Tibial artery (tissue), 4 donors: ENCODE measurements around the gene TRAF7.
"Not testable (repeated sequence)": the region's sequence is repeated elsewhere in the genome, so short reads cannot be mapped to it uniquely, and the experiment has no call there.

Source experiments
- DNase-seq, 2 donors: peaks; one replicate each; pipeline ENCODE4 v3.0.0-alpha.2; 2019
- H3K27ac ChIP-seq, 2 donors: fragments of 200-600 bp; sonication (generic) in 1 of 2; 1 replicate in 1 of 2; 2 replicates in 1 of 2; pipeline ENCODE4 v1.5.1; 2018 to 2019; ENCODE audit warnings: mild to moderate bottlenecking in 1 of 2
- H3K27me3 ChIP-seq, 2 donors: fragments of 200-600 bp; sonication (generic) in 1 of 2; one replicate each; pipeline versions ENCODE4 v1.5.1 to v1.6.0; 2016 to 2019
- H3K36me3 ChIP-seq, 3 donors: fragments of 200-600 bp; sonication (generic) in 2 of 3; one replicate each; pipeline ENCODE4 v1.5.1; 2016 to 2019; ENCODE audit warnings: mild to moderate bottlenecking in 2 of 3
- H3K4me1 ChIP-seq, 4 donors: fragments of 200-600 bp; sonication (generic) in 2 of 4; 1 replicate in 3 of 4; 2 replicates in 1 of 4; pipeline ENCODE4 v1.5.1; 2016 to 2019
- H3K4me3 ChIP-seq, 2 donors: fragments of 200-600 bp; sonication (generic) in 1 of 2; 1 replicate in 1 of 2; 2 replicates in 1 of 2; pipeline ENCODE4 v1.5.1; 2018 to 2019; ENCODE audit warnings: mild to moderate bottlenecking in 2 of 2
- H3K9me3 ChIP-seq, 3 donors: fragments of 200-600 bp; sonication (generic) in 1 of 3; one replicate each; pipeline ENCODE4 v1.5.1; 2016 to 2019
- CTCF ChIP-seq, 2 experiments: fragments of 200-600 bp in 1 of 2; fragments of 450-650 bp in 1 of 2; IDR thresholded peaks; one replicate each; pipeline ENCODE4 v1.5.1; 2017 to 2019; ENCODE audit warnings: antibody characterized with exemption in 2 of 2, mild to moderate bottlenecking in 1 of 2, moderate library complexity in 1 of 2
- intact Hi-C: fragments of 100-400 bp; cut with DNase I; formaldehyde crosslinking; loops from one replicate; pipeline ENCODE4 v1.15.0; 2023; ENCODE audit warnings: low total_unique reads

The TRAF7 gene

GRCh38 chr16:2122429-2122828, 33.2 kb upstream of the TRAF7 start:
- no peak for TF ChIP-seq CTCF (IDR thresholded peaks at IDR 0.05)
- H3K4me3 ChIP-seq, result peak overlapping the region; percentile 38 to 56
- H3K27me3 ChIP-seq, result no peaks in the 10 kb centered on the region
- intact Hi-C loops, result no loop called here
- peak overlapping the region; percentile 98 for H3K27ac ChIP-seq
- H3K9me3 ChIP-seq, result no peaks in the 10 kb centered on the region
- no peak for DNase-seq
- peaks cover 12 to 80% (median 65%) of the 10 kb centered on the region in 4 donors for H3K4me1 ChIP-seq
- H3K36me3 ChIP-seq, result peaks cover 0 to 1% (median 0%) of the 10 kb centered on the region in 3 donors

GRCh38 chr16:2122934-2123683, 32.5 kb upstream of the TRAF7 start:
- Histone ChIP-seq H3K4me3 (peak overlapping the region; percentile 38 to 56), H3K4me1 (peaks cover 14 to 80% (median 66%) of the 10 kb centered on the region in 4 donors), H3K27ac (peak overlapping the region; percentile 98)
- H3K27me3 ChIP-seq, intact Hi-C loops, H3K9me3 ChIP-seq, H3K36me3 ChIP-seq: not testable (repeated sequence)
- peak in 1 of 2 donors; percentile 84 for DNase-seq

GRCh38 chr16:2123706-2124376, 31.7 kb upstream of the TRAF7 start:
- intact Hi-C loops, H3K9me3 ChIP-seq, DNase-seq, H3K27me3 ChIP-seq, H3K36me3 ChIP-seq: not testable (repeated sequence)
- peak overlapping the region; percentile 98 for H3K27ac ChIP-seq
- peaks cover 14 to 85% (median 71%) of the 10 kb centered on the region in 4 donors for H3K4me1 ChIP-seq
- H3K4me3 ChIP-seq, result peak overlapping the region; percentile 49 to 56

- H3K36me3 ChIP-seq, DNase-seq, H3K9me3 ChIP-seq, intact Hi-C loops, H3K27me3 ChIP-seq: not testable (repeated sequence)
- Histone ChIP-seq H3K4me1 (peaks cover 14 to 89% (median 73%) of the 10 kb centered on the region in 4 donors), H3K27ac (peak overlapping the region; percentile 98), H3K4me3 (peak overlapping the region; percentile 49 to 56)
These were observed 31.2 kb upstream of the TRAF7 start for GRCh38 chr16:2124377-2124693.

GRCh38 chr16:2124694-2125444, 30.7 kb upstream of the TRAF7 start:
- H3K4me1 ChIP-seq, result peaks cover 14 to 92% (median 74%) of the 10 kb centered on the region in 4 donors
- peak overlapping the region; percentile 49 to 56 for H3K4me3 ChIP-seq

GRCh38 chr16:2125609-2126008, 30.0 kb upstream of the TRAF7 start:
- peak overlapping the region; percentile 49 to 56 for H3K4me3 ChIP-seq
- H3K4me1 ChIP-seq, result peaks cover 14 to 92% (median 79%) of the 10 kb centered on the region in 4 donors
- H3K9me3 ChIP-seq, DNase-seq, H3K27me3 ChIP-seq, H3K36me3 ChIP-seq, intact Hi-C loops: not testable (repeated sequence)
- H3K27ac ChIP-seq, result peak overlapping the region; percentile 98

More at GRCh38 chr16:2124694-2125444, 30.7 kb upstream of the TRAF7 start:
- H3K9me3 ChIP-seq, H3K27me3 ChIP-seq, H3K36me3 ChIP-seq, intact Hi-C loops: not testable (repeated sequence)
- DNase-seq, result peak; percentile 80 to 94
- peak overlapping the region; percentile 98 for H3K27ac ChIP-seq

GRCh38 chr16:2126161-2126743, 29.3 kb upstream of the TRAF7 start:
- H3K27me3 ChIP-seq, intact Hi-C loops, H3K36me3 ChIP-seq, H3K9me3 ChIP-seq: not testable (repeated sequence)
- peaks cover 14 to 92% (median 79%) of the 10 kb centered on the region in 4 donors for H3K4me1 ChIP-seq
- peak overlapping the region; percentile 49 to 56 for H3K4me3 ChIP-seq
- H3K27ac ChIP-seq, result peak overlapping the region; percentile 98
- DNase-seq, result peak; percentile 54 to 92

- H3K27ac ChIP-seq, result peak overlapping the region; percentile 98
- intact Hi-C loops, H3K9me3 ChIP-seq, H3K27me3 ChIP-seq, H3K36me3 ChIP-seq: not testable (repeated sequence)
- peaks cover 14 to 93% (median 79%) of the 10 kb centered on the region in 4 donors for H3K4me1 ChIP-seq
- peak overlapping the region; percentile 49 to 56 for H3K4me3 ChIP-seq
- peak in 1 of 2 donors; percentile 88 for DNase-seq
These were observed 28.5 kb upstream of the TRAF7 start for GRCh38 chr16:2126928-2127556.

- Histone ChIP-seq H3K27ac (peak overlapping the region; percentile 98), H3K4me1 (peaks cover 14 to 92% (median 72%) of the 10 kb centered on the region in 4 donors), H3K4me3 (peak overlapping the region; percentile 49 to 56)
- peak in 1 of 2 donors; percentile 81 for DNase-seq
- intact Hi-C loops, H3K9me3 ChIP-seq, H3K36me3 ChIP-seq, H3K27me3 ChIP-seq: not testable (repeated sequence)
These were observed 27.8 kb upstream of the TRAF7 start for GRCh38 chr16:2127630-2128280.

GRCh38 chr16:2129251-2129650, 26.3 kb upstream of the TRAF7 start:
- H3K36me3 ChIP-seq, DNase-seq, intact Hi-C loops, H3K9me3 ChIP-seq, H3K27me3 ChIP-seq: not testable (repeated sequence)
- peak overlapping the region in 1 of 2 donors; percentile 28 for H3K4me3 ChIP-seq
- peak overlapping the region; percentile 57 to 76 for H3K27ac ChIP-seq
- peaks cover 14 to 84% (median 62%) of the 10 kb centered on the region in 4 donors for H3K4me1 ChIP-seq

GRCh38 chr16:2129890-2130447, 25.6 kb upstream of the TRAF7 start:
- DNase-seq, H3K36me3 ChIP-seq, H3K27me3 ChIP-seq, intact Hi-C loops, H3K9me3 ChIP-seq: not testable (repeated sequence)
- Histone ChIP-seq H3K4me1 (peaks cover 14 to 77% (median 56%) of the 10 kb centered on the region in 4 donors), H3K27ac (peak overlapping the region; percentile 66 to 76), H3K4me3 (peak overlapping the region in 1 of 2 donors; percentile 4)
